SH-SY5Y (cell line): Measurements from ENCODE around the gene TBC1D4.

Source experiments
- GATA2 ChIP-seq: IDR thresholded peaks from 2 replicates; pipeline ENCODE4 v1.6.1; 2011; ENCODE audit warnings: mild to moderate bottlenecking, low read depth, low read length
- GATA3 ChIP-seq: IDR thresholded peaks from 2 replicates; pipeline ENCODE4 v1.6.1; 2011; ENCODE audit warnings: low read depth, mild to moderate bottlenecking, low read length, moderate library complexity

DNA sequence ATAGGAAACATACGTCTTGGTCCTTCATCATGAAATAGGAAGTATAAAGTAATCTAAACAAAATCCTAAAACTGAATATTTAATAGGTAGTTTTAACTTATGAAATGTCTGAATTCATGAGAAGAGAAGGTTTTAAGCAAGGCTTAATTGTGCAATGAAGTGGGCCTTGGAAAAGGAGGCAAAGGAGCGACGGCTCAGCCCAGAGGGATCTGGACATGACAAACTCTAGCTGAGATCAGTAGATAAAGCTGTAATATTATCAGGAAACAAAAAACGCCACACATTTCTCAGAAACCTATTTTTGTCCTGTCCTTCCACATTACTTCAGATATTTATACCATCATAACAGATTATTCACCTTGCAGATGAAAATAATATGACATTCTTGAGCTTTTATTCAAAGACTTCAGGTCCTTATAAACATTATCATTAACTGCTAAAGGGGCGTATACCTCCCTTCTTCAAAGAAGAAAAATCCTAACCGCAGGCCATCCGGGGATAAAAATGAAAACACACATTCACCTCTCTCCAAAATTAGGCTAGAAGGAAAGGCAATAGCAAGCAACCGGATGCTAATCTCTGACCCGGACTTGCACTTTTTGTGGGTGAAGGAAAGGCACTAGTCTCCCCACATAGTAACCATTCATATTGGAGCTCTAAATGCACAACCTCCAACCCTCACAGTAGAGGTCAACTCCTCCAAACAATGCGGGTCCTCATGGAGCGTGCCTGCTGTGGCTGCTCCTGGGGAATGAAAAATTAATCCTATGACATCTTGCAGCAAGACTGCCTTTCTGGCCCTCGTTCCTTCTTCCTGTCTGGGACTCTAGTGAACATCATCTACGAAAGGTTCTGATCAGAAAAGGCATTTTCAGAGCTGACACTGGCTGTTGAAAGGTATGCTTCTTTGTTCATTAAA is 108.8 kb downstream of the TBC1D4 start:
- TF ChIP-seq GATA3 (no peak), GATA2 (peak; percentile 57)
